Measurements from ENCODE around the gene OPN4. TPM values are rescaled to one million over a fixed set of nuclear protein-coding genes. Genes with fewer than 3 reads are reported as not detected.
A peak's percentile ranks its signal among the peaks of the same experiment; 100 is the strongest.

OPN4 gene
- total and polyA plus RNA-seq, 2 of the 13 experiments (the other 11 are each of a cell fraction or from before 2014, with no cell fraction given): not detected

DNA sequence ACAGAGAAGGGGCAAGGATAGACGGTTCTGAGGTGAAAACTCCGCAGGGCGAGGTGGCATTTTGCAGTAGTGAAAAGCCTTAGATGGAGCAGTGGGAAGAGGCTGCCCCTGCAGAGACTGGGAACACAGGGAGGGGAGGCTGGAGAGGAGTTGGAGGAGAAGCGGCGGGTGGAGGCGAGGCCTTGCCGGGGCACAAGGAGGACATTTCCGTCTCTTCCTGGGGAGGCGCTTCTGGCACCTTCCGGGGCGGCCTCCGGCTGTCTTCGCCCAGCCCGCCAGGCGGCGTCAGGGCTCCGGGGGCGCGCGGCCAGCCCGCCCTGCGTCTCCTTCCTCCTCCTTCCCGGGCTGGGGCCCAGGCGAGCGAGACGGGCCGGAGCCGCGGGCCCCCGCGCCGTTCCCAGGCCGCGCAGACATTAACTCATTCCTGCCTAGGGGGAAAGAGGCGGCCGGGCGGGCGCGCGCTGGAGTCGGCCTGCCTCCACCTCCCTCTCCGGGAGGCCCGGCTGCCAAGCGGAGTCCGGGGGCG is 56.7 kb downstream of the OPN4 start (continued):
- TF ChIP-seq SMAD9 (CRISPR knock-in tag; IDR thresholded peaks at IDR 0.05) (no peak), ATF3 (CRISPR knock-in tag; IDR thresholded peaks at IDR 0.05) (no peak), HDAC6 (IDR thresholded peaks at IDR 0.05; ENCODE audit: low read depth, low read length) (no peak), ZSCAN31 (CRISPR knock-in tag; IDR thresholded peaks at IDR 0.05; ENCODE audit: low read depth) (no peak), SP1 (IDR thresholded peaks at IDR 0.05) (no peak), SP1 (CRISPR knock-in tag; IDR thresholded peaks at IDR 0.05) (no peak), ZNF232 (CRISPR knock-in tag; IDR thresholded peaks at IDR 0.05; ENCODE audit: borderline replicate concordance) (no peak), ZNF24 (IDR thresholded peaks at IDR 0.05) (no peak), ZNF142 (CRISPR knock-in tag; IDR thresholded peaks at IDR 0.05) (no peak; the same call in 1 of the 2 replicates), ZNF280B (CRISPR knock-in tag; IDR thresholded peaks at IDR 0.05; ENCODE audit: borderline replicate concordance) (no peak), ERF (CRISPR knock-in tag; IDR thresholded peaks at IDR 0.05) (peak; percentile 55), HHEX (CRISPR knock-in tag; IDR thresholded peaks at IDR 0.05) (no peak), SKI (IDR thresholded peaks at IDR 0.05; ENCODE audit: partially characterized antibody) (peak; percentile 91), CHD4 (IDR thresholded peaks at IDR 0.05; ENCODE audit: borderline replicate concordance, low read length) (no peak), NPAS2 (CRISPR knock-in tag; IDR thresholded peaks at IDR 0.05; ENCODE audit: borderline replicate concordance) (no peak), KMT2B (CRISPR knock-in tag; IDR thresholded peaks at IDR 0.05) (no peak; the same call in 1 of the 2 replicates), MTF1 (CRISPR knock-in tag; IDR thresholded peaks at IDR 0.05) (no peak), KLF11 (CRISPR knock-in tag; IDR thresholded peaks at IDR 0.05) (no peak), RARG (CRISPR knock-in tag; IDR thresholded peaks at IDR 0.05; ENCODE audit: low read depth) (no peak), PHB2 (IDR thresholded peaks at IDR 0.05; ENCODE audit: partially characterized antibody) (no peak)
- TF ChIP-seq, protein P1, sequence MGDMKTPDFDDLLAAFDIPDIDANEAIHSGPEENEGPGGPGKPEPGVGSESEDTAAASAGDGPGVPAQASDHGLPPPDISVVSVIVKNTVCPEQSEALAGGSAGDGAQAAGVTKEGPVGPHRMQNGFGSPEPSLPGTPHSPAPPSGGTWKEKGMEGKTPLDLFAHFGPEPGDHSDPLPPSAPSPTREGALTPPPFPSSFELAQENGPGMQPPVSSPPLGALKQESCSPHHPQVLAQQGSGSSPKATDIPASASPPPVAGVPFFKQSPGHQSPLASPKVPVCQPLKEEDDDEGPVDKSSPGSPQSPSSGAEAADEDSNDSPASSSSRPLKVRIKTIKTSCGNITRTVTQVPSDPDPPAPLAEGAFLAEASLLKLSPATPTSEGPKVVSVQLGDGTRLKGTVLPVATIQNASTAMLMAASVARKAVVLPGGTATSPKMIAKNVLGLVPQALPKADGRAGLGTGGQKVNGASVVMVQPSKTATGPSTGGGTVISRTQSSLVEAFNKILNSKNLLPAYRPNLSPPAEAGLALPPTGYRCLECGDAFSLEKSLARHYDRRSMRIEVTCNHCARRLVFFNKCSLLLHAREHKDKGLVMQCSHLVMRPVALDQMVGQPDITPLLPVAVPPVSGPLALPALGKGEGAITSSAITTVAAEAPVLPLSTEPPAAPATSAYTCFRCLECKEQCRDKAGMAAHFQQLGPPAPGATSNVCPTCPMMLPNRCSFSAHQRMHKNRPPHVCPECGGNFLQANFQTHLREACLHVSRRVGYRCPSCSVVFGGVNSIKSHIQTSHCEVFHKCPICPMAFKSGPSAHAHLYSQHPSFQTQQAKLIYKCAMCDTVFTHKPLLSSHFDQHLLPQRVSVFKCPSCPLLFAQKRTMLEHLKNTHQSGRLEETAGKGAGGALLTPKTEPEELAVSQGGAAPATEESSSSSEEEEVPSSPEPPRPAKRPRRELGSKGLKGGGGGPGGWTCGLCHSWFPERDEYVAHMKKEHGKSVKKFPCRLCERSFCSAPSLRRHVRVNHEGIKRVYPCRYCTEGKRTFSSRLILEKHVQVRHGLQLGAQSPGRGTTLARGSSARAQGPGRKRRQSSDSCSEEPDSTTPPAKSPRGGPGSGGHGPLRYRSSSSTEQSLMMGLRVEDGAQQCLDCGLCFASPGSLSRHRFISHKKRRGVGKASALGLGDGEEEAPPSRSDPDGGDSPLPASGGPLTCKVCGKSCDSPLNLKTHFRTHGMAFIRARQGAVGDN (CRISPR knock-in tag; IDR thresholded peaks at IDR 0.05): peak; percentile 89
